ENCODE data around the gene RASA3. TPM values are rescaled to one million over a fixed set of nuclear protein-coding genes. Genes with fewer than 3 reads are reported as not detected.

Gene RASA3
- total RNA-seq, 1 donor from 2014 or later: 44.8 TPM

DNA sequence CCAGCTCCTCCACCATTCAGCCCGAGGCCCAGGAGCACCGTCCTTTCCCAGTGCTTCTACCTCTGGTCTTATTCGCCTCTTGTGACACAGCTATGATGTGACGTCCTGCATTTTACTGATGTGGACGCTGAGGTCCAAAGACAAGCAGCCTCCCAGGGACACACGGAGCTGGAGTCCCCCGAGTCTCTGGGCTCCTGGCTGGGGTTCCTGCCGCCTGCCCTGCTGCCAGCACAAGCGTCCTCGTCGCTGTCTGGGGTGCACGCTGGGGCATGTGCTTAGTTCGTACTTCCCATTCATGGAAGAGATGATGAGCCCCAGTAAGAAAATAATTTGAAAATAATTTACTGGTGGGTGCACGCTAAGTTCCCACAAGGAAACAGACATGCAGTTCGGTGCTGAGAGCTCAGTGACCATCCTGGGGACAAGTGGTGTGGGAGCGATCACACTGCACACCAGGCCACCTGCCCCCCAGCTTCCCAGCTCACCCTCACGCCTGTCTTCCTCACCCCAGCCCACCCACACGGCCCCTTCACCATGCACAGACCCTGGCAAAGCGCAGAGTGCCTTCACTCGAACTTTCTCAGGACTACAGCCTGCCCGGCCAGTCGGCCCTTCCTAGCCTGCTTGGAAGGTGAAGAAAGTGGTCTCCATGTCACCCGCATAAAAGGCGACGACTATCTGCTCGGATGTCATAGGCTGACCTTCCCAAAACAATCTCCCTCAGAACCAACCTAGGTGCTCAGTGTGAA is 32.4 kb upstream of the RASA3 start:
- H3K27me3 Mint-ChIP-seq (ENCODE audit: unreplicated experiment): peaks cover 52% of the 10 kb centered on the region
- TF ChIP-seq, protein P1, sequence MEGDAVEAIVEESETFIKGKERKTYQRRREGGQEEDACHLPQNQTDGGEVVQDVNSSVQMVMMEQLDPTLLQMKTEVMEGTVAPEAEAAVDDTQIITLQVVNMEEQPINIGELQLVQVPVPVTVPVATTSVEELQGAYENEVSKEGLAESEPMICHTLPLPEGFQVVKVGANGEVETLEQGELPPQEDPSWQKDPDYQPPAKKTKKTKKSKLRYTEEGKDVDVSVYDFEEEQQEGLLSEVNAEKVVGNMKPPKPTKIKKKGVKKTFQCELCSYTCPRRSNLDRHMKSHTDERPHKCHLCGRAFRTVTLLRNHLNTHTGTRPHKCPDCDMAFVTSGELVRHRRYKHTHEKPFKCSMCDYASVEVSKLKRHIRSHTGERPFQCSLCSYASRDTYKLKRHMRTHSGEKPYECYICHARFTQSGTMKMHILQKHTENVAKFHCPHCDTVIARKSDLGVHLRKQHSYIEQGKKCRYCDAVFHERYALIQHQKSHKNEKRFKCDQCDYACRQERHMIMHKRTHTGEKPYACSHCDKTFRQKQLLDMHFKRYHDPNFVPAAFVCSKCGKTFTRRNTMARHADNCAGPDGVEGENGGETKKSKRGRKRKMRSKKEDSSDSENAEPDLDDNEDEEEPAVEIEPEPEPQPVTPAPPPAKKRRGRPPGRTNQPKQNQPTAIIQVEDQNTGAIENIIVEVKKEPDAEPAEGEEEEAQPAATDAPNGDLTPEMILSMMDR (IDR thresholded peaks at IDR 0.05): no peak
- no peaks in the 10 kb centered on the region for H3K9me3 Mint-ChIP-seq (ENCODE audit: unreplicated experiment)
- no peak for DNase-seq (ENCODE audit: extremely low spot score, unreplicated experiment)
- H3K4me1 Mint-ChIP-seq (ENCODE audit: unreplicated experiment): peaks cover 6% of the 10 kb centered on the region
- H3K36me3 Mint-ChIP-seq (ENCODE audit: unreplicated experiment): no peaks in the 10 kb centered on the region
- H3K27ac Mint-ChIP-seq (ENCODE audit: unreplicated experiment): no peak overlapping the region
- no peak overlapping the region for H3K4me3 Mint-ChIP-seq (ENCODE audit: unreplicated experiment)

DNA sequence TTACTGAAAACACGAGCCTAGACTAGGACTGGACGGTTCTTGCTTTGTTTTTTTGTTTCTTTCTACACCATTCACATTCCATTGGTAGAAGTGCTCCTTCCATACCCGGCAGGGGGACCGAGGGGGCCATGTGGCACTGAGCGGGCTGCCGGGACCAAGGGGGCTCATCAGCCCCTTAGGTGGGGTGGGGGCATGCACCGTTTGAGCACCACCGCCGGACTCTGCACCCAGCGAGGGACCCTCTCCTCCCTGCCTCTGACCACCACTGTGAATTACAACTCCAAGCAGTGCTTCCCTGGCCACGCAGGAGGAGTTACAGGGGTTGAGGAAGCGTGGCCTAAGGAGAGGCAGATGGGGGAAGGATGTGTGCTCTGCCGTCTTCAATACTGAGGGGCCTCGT is 31.6 kb upstream of the RASA3 start:
- peaks cover 6% of the 10 kb centered on the region for H3K4me1 Mint-ChIP-seq (ENCODE audit: unreplicated experiment)
- TF ChIP-seq, protein P1 (IDR thresholded peaks at IDR 0.05): no peak
- DNase-seq (ENCODE audit: extremely low spot score, unreplicated experiment): no peak
- no peaks in the 10 kb centered on the region for H3K9me3 Mint-ChIP-seq (ENCODE audit: unreplicated experiment)
- H3K4me3 Mint-ChIP-seq (ENCODE audit: unreplicated experiment): no peak overlapping the region
- peaks cover 58% of the 10 kb centered on the region for H3K27me3 Mint-ChIP-seq (ENCODE audit: unreplicated experiment)
- H3K36me3 Mint-ChIP-seq (ENCODE audit: unreplicated experiment): no peaks in the 10 kb centered on the region
- no peak overlapping the region for H3K27ac Mint-ChIP-seq (ENCODE audit: unreplicated experiment)

DNA sequence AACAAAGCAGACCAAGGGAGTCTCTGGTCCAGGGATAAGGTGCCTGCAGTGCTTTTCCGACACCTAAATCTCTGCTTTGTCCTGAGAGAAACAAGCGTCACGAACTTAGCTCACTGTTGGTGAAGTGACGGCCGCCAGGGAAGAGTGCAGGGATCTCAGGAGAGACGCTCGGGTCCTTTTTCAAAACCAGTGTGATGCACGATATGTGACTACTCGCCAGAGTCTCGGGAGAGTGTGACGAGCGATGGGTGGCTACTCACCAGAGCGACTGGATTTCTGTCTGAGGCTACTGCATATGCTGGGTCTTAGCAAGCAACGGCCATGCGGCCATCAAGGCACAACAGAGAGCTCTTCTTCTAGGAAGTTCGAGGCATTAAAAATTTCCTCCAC is 30.1 kb upstream of the RASA3 start:
- H3K36me3 Mint-ChIP-seq (ENCODE audit: unreplicated experiment): no peaks in the 10 kb centered on the region
- H3K4me1 Mint-ChIP-seq (ENCODE audit: unreplicated experiment): peaks cover 6% of the 10 kb centered on the region
- H3K4me3 Mint-ChIP-seq (ENCODE audit: unreplicated experiment): no peak overlapping the region
- no peak for DNase-seq (ENCODE audit: extremely low spot score, unreplicated experiment)
- TF ChIP-seq, protein P1 (IDR thresholded peaks at IDR 0.05): no peak
- H3K27ac Mint-ChIP-seq (ENCODE audit: unreplicated experiment): no peak overlapping the region
- H3K27me3 Mint-ChIP-seq (ENCODE audit: unreplicated experiment): peaks cover 46% of the 10 kb centered on the region
- no peaks in the 10 kb centered on the region for H3K9me3 Mint-ChIP-seq (ENCODE audit: unreplicated experiment)

DNA sequence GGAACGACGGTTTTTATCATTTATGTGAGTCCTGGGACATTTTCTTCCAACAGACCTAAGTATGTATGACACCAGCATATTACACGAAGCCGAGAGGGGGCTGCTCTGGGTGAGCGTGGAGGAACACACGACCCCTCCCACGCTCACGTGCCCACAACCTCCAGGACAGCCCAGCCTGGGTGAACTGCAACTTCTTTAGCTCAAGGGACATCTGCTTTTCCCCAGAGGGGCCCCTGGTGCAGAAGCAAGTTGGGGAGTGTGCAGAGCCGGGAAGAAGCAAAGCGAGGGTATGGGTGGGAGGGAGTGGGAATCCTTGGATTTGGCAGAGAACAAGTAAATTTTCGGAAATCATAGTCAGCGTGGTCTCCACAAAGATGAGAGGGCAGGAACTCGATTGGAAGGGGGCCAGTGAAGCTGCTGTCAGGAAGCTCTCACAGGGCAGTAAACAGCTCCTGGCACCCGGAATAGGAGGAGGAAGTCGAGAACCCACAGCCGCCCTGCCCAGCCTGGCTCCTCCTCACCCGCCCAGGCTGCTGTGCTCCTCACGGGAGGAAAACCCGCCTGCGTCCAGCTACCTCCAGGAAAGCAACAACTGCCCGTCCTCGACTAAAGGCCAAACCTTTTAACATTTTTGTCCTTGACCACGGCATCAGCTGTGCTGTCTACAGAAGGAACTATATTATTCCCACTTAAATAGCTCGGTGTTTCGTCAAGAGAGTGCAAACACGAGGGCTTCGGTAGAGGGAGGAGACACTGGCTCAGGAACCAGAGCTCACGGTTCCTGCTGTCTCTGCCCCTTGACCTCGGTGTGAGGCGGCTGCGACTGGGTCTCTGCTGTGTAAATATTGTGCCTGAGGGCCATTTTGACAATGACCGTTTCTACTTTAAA is 29.5 kb upstream of the RASA3 start:
- peaks cover 42% of the 10 kb centered on the region for H3K27me3 Mint-ChIP-seq (ENCODE audit: unreplicated experiment)

More for the DNA sequence above, 29.5 kb upstream of the RASA3 start:
- H3K4me3 Mint-ChIP-seq (ENCODE audit: unreplicated experiment): no peak overlapping the region
- no peaks in the 10 kb centered on the region for H3K9me3 Mint-ChIP-seq (ENCODE audit: unreplicated experiment)
- H3K4me1 Mint-ChIP-seq (ENCODE audit: unreplicated experiment): peaks cover 6% of the 10 kb centered on the region
- H3K36me3 Mint-ChIP-seq (ENCODE audit: unreplicated experiment): no peaks in the 10 kb centered on the region
- TF ChIP-seq, protein P1 (IDR thresholded peaks at IDR 0.05): no peak
- H3K27ac Mint-ChIP-seq (ENCODE audit: unreplicated experiment): no peak overlapping the region
- DNase-seq (ENCODE audit: extremely low spot score, unreplicated experiment): no peak
